HG03558 (cell line): ENCODE measurements around the gene RNF121.

Source experiments
- ATAC-seq: cut with Tn5 transposase; IDR thresholded peaks from one replicate; pipeline ENCODE4 v1.9.1; 2021; ENCODE audit warnings: moderate number of reproducible peaks; ENCODE audit not compliant: unreplicated experiment; ENCODE audit errors: extremely low read depth

The RNF121 gene

DNA sequence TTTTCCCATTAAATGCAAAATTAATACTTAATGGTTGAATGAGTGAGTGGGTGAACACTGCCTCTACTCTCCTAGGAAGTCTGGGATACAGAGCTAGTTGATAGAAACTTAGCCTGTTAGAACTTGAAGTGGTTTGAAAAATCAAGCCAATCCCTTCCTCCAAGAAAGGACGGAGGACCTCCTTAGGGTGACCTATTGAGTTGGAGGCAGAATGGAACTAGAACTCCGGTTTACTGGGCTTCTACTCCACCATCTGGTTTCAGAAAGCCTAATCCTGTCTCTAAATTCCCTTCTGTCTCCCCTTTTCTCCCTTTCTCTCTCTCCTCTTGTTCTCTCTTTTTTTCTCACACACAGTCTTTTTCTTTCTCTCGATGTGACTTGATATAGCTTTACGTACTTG, 50.2 kb downstream of the RNF121 start:
- no peak for ATAC-seq

DNA sequence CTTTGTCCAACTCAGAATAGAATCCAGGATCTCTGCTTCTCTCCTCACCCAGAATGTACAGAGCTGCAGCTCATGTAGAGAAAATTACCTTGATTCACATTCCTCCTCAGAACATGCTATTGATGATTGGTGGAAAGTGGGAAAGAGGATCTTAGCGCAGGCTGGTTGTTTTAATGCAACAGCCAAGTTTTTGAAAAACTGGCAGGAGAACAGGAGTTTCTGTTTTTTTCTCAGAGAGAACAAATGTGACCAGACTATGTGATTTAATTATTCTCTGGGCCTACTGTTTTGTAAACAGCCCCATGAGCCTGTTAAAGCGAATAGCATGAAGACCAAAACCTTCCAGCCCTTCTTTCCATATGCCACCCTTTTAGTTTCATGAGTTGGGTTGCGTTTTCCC, 50.8 kb downstream of the RNF121 start:
- ATAC-seq = no peak

DNA sequence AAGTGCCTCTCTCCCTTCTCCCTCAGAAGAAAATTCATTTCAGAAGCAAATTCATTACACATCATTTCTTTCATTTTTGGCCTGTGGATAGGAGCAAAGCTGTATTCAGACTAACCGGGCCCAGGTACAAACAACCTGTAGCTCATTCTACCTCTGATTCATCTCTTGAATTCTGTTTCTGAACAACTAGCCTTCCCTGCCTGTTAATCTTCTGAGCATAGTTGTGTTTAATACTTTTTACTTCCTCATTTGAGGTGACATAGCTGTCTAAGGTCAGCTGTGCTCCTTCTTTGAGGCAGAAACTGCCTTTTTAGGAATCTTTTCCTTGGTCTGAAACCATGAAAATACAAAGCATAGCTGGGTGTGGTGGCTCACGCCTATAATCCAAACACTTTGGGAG, 57.3 kb downstream of the RNF121 start:
- no peak for ATAC-seq

DNA sequence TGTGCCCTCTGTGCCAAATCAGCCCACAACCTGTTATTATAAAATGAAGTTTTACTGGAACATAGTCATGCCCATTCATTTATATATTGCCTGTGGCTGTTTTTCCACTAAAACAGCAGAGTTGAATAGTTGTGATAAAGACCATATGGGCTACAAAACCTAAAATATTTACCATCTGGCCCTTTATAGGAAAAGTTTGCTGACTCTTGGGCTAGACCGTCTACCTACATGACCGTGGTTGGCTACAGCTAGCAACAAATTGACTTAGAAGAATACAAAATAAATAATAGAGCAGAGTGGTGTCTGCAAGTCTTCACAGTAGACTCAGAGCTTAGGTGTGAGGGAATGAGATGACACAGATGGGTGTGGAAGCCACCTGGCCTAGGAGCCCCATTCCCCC, 58.7 kb downstream of the RNF121 start:
- ATAC-seq = no peak

DNA sequence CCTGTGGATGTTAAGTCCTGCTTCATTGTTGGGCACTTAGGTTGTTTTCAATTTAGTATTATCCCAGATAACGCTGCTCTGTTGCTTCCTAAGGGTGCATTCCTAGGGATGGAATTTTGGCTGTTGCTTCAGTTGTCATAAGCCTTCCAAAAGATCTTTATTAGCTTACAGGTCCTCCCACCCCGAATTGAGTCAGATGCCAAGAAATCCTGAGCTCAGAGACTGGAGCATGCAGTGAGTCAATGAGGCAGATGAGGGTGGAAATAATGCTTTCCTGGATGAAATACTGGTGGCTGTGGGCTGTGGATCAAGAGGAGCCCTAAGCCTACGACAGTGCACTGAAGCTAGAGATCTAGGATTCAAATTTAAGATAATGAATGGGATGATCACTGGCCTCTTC, 59.2 kb downstream of the RNF121 start:
- no peak for ATAC-seq

DNA sequence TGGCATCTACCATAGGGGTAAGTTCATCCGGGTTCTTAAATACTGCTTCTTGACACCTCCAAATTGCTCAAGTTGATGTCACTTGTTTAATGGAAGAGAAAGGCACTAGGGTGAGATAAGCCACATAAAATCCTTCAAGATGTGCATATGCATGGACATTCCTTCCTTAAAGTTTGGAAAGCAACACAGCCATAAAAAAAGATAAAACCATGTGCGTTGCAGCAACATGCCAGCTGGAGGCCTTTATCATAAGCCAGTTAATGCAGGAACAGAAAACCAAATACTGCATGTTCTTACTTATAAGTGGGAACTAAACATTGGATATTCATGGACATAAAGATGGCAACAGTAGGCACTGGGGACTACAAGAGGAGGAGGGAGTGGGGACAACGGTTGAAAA, 61.9 kb downstream of the RNF121 start:
- ATAC-seq = no peak

DNA sequence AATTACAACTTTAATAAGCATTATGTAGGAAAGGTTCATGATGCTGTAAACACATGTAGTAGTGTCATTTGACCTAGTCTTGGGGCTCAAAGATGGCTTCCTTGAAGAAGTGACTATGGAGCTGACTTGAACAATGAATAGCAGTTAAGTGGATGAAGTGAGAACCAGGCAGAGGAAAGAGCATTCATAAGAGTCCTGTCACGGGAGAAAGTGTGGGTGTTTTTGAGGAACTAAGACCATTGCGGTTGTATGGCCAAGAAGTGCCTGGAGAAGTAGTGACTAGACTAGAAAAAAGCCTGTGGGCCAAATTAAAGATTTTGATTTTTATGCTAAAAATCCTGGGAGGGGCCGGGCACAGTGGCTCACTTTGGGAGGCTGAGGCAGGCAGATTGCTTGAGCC, 62.6 kb downstream of the RNF121 start:
- no peak for ATAC-seq

DNA sequence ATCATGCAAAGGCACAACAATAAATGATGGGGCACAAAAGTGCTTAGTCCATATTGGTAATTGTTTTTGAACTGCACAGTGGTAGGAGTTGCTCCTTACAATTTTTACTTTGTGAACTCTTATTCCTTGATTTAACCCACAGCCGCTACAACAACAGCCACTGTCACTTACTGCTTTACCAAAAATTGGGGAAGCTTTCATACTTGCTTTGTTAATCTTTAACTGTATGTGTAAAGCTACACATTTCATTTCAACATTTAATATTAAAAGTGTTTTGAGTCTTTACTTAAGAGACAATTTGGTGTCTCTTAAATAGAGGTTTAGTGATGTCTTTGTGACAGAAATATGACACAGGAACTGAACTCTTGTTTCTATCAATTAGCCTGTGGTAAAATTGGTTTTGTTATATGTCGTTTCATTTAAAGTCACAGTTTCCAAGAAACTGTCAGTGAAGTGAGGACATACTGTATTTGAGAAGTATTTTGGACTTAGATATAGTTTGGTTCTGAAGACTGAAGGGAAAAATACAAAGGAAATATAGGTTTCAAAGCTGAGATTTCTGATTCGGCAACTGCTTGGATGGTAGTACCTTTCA, 63.4 kb downstream of the RNF121 start:
- ATAC-seq = no peak

DNA sequence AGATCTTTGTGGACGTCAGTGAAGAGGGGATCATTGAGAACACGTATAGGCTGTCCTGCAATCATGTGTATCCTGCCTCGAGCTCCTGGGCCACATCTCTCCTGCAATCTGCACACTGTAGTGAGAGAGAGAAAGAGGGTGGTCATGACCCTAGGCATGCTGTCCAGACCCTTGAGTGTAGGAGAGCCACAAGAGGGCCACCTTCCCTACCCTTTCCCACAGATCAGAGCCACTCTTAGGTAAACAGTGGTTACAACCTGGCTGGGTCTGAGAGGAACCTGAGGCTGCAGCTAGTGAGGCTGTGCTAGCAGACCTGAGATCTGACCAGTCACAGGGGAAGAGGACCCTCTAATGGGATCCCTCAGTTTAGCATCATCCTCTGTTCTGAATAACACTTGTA, 65.9 kb downstream of the RNF121 start:
- ATAC-seq = no peak

DNA sequence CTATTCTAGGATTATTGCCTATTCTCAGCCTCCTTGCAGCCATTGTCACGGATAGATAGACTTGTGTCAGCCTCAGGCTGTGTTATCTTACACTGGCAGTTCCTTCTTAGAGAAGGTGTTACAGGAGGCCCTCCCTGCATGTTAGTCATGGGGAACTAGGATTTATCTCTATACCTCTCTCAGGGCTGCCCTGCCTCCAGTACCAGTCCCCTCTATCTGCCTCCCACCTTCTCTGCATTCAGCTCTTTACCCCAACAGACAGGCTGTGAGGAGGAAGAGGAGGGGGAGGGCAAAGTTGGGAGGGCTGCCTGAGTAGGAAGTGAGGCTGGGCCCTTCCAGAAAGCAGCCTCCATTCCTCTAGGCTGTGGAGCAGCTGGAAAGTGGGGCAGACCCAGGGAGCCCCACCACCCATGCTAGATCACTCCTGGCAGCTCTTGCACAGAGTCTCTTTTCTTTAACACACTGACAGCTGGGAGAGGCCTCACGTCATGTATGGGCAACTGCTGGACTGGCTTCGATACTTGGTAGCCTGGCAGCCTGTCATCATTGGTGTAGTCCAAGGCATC, 67.0 kb downstream of the RNF121 start:
- no peak for ATAC-seq

DNA sequence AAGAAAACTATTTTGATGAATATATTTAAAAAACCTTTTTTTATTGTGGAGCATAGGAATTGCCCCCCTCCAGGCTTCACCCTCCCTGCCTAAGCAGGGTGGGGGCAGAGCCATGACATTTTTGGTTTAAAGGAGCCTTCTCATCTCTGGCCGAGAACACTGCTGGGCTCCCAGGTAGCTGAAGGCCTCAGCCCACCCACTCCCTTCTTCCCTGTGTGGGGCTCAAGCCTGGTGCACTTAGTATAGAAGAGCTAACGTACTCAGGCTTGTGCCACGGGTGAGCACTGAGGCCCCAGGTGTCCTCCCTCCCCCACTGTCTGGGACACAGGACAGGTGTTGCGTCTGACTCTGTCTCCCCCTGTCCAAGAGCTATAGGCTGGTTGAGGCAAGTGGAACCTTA, 67.7 kb downstream of the RNF121 start:
- no peak for ATAC-seq

DNA sequence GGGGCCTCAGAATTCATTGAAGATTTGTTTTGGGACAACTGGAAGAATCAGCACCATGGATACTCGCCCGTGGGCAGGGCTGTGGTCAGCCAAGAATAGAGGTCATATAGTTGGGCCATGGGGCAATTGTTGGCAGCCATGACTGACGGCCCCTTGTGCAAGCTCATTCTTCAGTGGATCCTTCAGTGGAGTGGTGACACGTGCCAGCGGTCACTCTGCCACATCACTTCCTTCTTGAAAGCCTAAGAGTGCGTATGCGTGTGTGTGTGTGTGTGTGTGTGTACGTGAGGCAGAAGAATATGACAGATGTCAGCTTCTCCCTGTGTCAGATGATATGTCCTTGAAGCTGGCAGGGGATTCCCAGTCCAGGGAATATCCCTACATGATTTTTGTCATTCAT, 68.1 kb downstream of the RNF121 start:
- no peak for ATAC-seq

DNA sequence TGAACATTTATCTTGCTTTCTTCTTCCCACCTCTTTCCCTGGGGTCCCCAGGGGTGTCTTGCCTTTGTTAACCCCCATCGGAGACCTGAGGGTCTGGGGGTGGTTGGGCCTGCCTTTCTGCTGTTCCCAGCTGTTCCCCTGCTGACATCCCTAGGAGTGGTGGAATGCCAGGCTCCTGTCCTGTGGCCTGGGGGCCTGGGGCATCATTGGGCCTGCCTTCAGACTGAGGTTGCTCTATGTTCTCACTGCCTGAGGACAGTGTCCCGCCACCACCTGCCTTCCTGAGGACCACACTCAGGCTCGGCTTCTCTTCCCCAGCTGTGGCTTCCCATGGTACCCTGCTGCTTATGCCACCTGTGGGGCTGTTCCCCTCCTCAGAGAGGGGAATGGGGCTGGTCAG, 68.7 kb downstream of the RNF121 start:
- ATAC-seq = no peak

DNA sequence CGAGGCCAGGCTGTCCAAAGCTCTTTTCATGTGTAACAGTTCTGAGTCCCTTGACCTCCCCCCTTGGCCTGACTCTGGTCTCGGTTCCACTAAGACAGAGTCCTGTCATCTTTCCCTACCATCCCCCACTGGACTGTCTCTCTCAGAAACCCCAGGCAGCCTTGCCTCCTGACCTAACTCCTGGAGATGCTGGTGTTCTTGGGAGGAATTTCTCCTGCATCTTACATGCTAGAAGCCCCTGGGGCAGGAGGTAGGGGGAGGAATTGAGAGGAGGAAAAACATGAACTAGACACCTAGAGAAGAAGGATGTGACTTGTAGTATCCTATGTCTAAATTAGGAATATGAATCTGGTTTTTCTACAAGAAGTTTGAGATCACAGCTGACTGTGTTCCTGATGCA, 69.2 kb downstream of the RNF121 start:
- ATAC-seq = no peak

DNA sequence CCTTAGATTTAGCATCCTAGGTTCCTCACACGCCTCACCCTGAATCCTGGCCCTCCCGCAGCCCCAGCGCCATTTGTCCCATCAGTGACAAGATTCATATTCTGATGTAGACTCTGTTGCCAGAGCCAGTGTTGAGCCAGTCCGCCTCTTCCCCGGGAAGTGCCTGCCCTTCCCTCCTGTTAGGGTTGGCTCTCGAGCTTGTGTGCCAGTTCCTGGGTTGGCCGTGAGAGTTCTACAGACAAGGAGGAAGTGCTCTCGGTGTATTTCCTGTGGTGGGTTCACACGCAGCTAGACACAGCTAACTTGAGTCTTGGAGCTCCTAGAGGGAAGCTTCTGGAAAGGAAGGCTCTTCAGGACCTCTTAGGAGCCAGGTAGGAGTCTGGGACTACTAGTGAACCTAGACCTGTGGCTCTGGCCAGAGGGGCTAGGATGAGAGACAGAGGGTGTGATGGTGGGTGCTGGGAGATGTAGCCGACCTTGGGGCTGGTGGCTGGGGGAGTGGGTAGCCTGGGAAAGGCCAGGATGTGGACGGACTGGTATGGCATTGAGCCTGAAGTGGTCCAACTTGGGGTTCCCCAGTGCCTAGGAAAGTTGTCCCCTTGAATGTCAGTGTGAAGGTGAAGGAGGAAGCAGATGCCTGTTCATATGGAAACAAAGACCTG, 69.9 kb downstream of the RNF121 start, which contains the start of gene IL18BP:
Gene IL18BP, plus strand, starts transcription at position 261 of the 662 bp plus-strand sequence. CDS start 1,076 bp downstream, outside the sequence.
- no peak for ATAC-seq

DNA sequence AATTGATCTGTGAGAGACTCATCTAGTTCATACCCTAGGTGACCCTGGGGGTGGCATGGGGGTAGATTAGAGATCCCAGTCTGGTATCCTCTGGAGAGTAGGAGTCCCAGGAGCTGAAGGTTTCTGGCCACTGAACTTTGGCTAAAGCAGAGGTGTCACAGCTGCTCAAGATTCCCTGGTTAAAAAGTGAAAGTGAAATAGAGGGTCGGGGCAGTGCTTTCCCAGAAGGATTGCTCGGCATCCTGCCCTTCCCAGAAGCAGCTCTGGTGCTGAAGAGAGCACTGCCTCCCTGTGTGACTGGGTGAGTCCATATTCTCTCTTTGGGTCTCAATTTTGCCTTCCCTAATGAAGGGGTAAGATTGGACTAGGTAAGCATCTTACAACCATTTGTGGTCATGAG, 70.5 kb downstream of the RNF121 start:
- no peak for ATAC-seq

DNA sequence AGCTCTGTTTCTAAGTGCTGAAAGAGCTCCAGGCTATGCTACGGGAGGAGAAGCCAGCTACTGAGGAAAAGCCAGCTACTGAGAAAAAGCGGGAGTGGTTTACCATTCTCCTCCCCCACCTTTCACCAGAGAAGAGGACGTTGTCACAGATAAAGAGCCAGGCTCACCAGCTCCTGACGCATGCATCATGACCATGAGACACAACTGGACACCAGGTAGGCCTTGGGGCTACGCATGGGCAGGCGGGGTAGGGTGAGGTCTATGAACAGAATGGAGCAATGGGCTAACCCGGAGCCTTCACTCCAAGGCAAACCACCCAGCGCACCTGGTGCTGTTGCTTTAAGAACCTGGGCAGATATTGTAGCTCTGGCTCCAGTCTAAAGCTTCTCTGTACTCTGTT, 71.0 kb downstream of the RNF121 start:
- ATAC-seq = no peak

DNA sequence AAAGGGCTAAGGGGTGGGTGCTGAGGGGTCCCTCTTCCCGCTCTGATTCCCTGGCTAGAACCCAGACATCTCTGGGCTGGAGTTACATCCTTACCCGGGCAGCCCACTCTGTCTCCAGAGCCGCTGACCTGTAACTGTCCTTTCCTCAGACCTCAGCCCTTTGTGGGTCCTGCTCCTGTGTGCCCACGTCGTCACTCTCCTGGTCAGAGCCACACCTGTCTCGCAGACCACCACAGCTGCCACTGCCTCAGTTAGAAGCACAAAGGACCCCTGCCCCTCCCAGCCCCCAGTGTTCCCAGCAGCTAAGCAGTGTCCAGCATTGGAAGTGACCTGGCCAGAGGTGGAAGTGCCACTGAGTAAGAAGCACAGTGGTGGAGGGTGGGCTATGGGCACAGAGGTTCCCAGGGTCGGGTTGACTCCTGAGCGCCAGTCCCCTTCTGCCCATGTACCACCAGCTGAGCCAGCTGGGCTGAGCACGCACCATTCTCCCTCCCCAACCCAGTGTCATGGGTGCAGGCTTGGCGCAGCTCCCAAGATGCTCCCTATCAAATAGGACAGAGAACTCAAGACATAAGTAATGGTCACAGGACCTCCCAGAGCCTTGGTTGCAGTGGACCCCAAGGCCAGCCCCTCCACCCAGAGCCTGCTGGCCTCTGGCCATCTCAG, 71.5 kb downstream of the RNF121 start:
- ATAC-seq = no peak

DNA sequence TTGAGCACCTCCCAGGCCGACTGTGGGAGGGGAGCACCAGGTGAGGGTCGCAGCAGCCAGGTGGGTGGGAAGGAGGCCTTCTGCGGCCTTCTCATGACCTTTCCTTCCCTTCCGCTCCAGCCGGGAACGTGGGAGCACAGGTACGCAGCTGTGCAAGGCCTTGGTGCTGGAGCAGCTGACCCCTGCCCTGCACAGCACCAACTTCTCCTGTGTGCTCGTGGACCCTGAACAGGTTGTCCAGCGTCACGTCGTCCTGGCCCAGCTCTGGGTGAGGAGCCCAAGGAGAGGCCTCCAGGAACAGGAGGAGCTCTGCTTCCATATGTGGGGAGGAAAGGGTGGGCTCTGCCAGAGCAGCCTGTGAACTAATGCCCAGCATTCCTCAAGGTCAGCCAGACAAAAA, 72.4 kb downstream of the RNF121 start:
- no peak for ATAC-seq

DNA sequence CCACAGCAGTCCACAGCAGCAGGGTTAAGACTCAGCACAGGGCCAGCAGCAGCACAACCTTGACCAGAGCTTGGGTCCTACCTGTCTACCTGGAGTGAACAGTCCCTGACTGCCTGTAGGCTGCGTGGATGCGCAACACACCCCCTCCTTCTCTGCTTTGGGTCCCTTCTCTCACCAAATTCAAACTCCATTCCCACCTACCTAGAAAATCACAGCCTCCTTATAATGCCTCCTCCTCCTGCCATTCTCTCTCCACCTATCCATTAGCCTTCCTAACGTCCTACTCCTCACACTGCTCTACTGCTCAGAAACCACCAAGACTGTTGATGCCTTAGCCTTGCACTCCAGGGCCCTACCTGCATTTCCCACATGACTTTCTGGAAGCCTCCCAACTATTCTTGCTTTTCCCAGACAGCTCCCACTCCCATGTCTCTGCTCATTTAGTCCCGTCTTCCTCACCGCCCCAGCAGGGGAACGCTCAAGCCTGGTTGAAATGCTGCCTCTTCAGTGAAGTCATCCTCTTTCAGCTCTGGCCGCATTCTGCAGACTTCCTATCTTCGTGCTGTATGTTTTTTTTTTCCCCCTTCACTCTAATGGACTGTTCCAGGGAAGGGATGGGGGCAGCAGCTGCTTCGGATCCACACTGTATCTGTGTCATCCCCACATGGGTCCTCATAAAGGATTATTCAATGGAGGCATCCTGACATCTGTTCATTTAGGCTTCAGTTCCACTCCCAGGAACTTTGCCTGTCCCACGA, 73.2 kb downstream of the RNF121 start:
- no peak for ATAC-seq
